ENCODE results near the gene KRTAP1-3. TPM values are rescaled to one million over a fixed set of nuclear protein-coding genes. Genes with fewer than 3 reads are reported as not detected.
"Not testable (repeated sequence)": the region's sequence is repeated elsewhere in the genome, so short reads cannot be mapped to it uniquely, and the experiment has no call there.

The KRTAP1-3 gene
- polyA plus RNA-seq, 1 experiment = not detected

DNA sequence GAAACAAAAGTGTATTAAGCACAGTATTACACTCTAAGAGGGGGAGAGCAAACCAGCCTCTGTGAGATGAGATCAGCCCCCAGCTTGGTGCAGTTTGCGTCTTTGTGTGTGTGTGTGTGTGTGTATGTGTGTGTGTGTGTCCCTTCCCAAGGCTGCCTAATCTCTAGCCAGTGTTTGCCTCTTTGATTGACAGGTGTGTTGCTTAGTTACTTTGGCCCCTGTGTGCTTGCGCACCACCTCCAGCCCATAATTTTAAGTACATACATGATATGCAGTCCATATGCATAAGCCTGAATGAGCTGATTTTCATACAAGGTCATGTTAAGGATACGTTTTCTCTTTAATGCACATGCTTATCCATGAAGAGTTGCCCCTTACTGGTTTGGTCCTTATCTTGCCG lies 32.9 kb downstream of the KRTAP1-3 start:
- Histone ChIP-seq H3K4me3 (ENCODE audit: low read depth, low read length) (no peak overlapping the region), H3K27me3 (ENCODE audit: control insufficient read depth, insufficient read depth, low read length) (no peaks in the 10 kb centered on the region), H3K36me3 (ENCODE audit: control insufficient read depth, insufficient read depth, low read length) (no peaks in the 10 kb centered on the region)
- no peak for TF ChIP-seq CTCF (IDR thresholded peaks at IDR 0.05; ENCODE audit: insufficient read depth, low read depth, low read length)
- DNase-seq (ENCODE audit: low read depth) = no peak
- CTCF ChIA-PET = no interaction called here
- POLR2A ChIA-PET = interaction anchor here (0.6 kb wide), 1 partner anchor 183 kb away, joined by 6 read pairs; no protein-coding TSS in a partner anchor

- CTCF ChIA-PET; POLR2A ChIA-PET; DNase-seq (ENCODE audit: low read depth); H3K4me3 ChIP-seq (ENCODE audit: low read depth, low read length); H3K36me3 ChIP-seq (ENCODE audit: control insufficient read depth, insufficient read depth, low read length); H3K27me3 ChIP-seq (ENCODE audit: control insufficient read depth, insufficient read depth, low read length): not testable (repeated sequence)
These were observed 35.1 kb downstream of the KRTAP1-3 start, which contains the start of gene KRTAP3-2 for GRCh38 chr17:40999563-40999962. Gene KRTAP3-2, minus strand, starts transcription at chr17:40999906. Its CDS starts 53 bp downstream, at chr17:40999853.

- no peak for DNase-seq (ENCODE audit: low read depth)
- CTCF ChIA-PET = no interaction called here
- no peaks in the 10 kb centered on the region for H3K27me3 ChIP-seq (ENCODE audit: control insufficient read depth, insufficient read depth, low read length)
- no peak overlapping the region for H3K4me3 ChIP-seq (ENCODE audit: low read depth, low read length)
- H3K36me3 ChIP-seq (ENCODE audit: control insufficient read depth, insufficient read depth, low read length) = no peaks in the 10 kb centered on the region
- POLR2A ChIA-PET = no interaction called here
- TF ChIP-seq CTCF (IDR thresholded peaks at IDR 0.05; ENCODE audit: insufficient read depth, low read depth, low read length) = no peak
These were observed 37.3 kb downstream of the KRTAP1-3 start for GRCh38 chr17:40997361-40997760.

- no peaks in the 10 kb centered on the region for H3K36me3 ChIP-seq (ENCODE audit: control insufficient read depth, insufficient read depth, low read length)
- H3K4me3 ChIP-seq (ENCODE audit: low read depth, low read length) = no peak overlapping the region
- no peak for DNase-seq (ENCODE audit: low read depth)
- CTCF ChIA-PET = no interaction called here
- no peaks in the 10 kb centered on the region for H3K27me3 ChIP-seq (ENCODE audit: control insufficient read depth, insufficient read depth, low read length)
- POLR2A ChIA-PET = no interaction called here
- TF ChIP-seq CTCF (IDR thresholded peaks at IDR 0.05; ENCODE audit: insufficient read depth, low read depth, low read length) = no peak
These were observed 37.8 kb downstream of the KRTAP1-3 start for GRCh38 chr17:40996829-40997228.

DNA sequence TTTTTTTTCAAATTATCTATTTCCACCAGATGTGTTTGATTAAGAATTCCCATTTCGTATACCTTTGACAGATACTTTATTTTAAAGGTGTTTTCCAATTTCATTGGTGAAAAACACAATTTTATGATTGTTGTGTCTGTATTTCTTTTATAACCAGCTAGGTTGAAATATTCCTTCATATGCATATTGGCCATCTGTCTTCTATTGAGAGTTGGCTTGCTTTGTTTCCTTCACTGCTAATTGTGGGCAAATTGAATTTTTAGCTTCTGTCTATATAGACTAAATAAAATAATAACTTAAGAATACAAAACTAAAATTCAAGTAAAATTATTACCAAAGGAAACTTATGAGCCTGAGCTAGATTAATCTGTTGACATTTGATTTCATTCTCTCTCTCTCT lies 39.6 kb downstream of the KRTAP1-3 start:
- H3K27me3 ChIP-seq (ENCODE audit: control insufficient read depth, insufficient read depth, low read length) = no peaks in the 10 kb centered on the region
- ChIA-PET POLR2A (no interaction called here), CTCF (no interaction called here)
- no peak for DNase-seq (ENCODE audit: low read depth)
- H3K36me3 ChIP-seq (ENCODE audit: control insufficient read depth, insufficient read depth, low read length) = no peaks in the 10 kb centered on the region
- no peak for TF ChIP-seq CTCF (IDR thresholded peaks at IDR 0.05; ENCODE audit: insufficient read depth, low read depth, low read length)
- no peak overlapping the region for H3K4me3 ChIP-seq (ENCODE audit: low read depth, low read length)

- Histone ChIP-seq H3K4me3 (ENCODE audit: low read depth, low read length) (no peak within 1 kb of the TSS), H3K27me3 (ENCODE audit: control insufficient read depth, insufficient read depth, low read length) (no peaks in the 10 kb centered on the region), H3K36me3 (ENCODE audit: control insufficient read depth, insufficient read depth, low read length) (no peaks in the 10 kb centered on the region)
- CTCF ChIA-PET = no interaction called here
- TF ChIP-seq CTCF (IDR thresholded peaks at IDR 0.05; ENCODE audit: insufficient read depth, low read depth, low read length) = no peak
- POLR2A ChIA-PET = no interaction called here
- no peak for DNase-seq (ENCODE audit: low read depth)
These were observed 40.8 kb downstream of the KRTAP1-3 start, which contains the start of gene KRTAP3-3 for GRCh38 chr17:40993839-40994238. Gene KRTAP3-3, minus strand, starts transcription at chr17:40994164. Its CDS starts 67 bp downstream, at chr17:40994097.

Measured in BJ (cell line).